NCI-H2107 treated with DMSO at 0.1 percent for 48 hours (cell line): Measurements from ENCODE around the gene SLC4A3.

Experiments used
- DNase-seq: peaks from one replicate; lab custom pipeline; 2025; ENCODE audit not compliant: unreplicated experiment; lab: John Stamatoyannopoulos, UW

Gene SLC4A3

DNA sequence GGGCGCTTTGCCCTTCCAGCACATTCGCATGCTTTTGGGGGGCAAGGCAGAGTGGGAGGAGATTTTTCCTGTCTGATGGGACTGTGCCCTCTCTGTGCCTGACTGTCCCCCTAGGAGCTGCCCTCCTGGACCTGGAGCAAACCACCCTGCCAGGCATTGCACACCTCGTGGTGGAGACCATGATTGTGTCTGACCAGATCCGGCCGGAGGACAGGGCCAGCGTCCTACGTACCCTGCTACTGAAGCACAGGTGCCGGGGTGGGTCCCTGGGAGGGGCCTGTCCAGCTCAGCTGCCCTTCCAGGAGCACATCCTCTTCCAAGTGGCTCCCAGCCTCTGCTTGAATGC, 5.3 kb downstream of the SLC4A3 start:
- DNase-seq = no peak

DNA sequence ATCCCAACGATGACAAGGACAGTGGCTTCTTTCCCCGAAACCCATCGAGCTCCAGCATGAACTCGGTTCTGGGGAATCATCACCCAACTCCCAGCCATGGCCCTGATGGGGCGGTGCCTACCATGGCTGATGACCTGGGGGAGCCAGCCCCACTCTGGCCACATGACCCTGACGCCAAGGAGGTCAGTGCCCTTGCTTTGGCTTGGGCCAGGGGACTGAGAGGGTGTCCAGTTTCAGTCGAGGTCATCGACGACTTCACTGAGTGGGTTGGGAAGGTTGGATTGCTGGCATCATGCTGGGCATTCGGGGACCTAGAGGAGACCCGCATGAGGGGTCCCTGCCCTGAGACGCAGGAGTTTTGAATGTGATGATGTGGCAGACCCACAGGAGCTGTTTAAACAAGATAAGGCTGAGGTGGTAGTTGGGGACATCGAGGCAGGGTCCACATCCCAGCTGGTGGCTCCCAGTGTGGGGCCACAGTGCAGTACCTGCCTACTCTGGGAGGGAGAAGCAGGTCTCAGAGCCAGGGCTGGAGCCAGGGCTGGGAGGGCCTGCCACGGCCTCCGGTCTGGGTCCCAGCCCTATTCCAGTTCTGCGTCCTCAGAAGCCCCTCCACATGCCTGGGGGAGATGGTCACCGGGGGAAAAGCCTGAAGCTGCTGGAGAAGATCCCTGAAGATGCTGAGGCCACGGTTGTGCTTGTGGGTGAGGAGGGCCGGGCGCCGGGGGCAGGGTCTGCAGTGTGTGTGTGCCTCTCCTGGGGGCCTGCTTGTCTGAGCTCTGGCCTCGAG, 6.0 kb downstream of the SLC4A3 start:
- DNase-seq = no peak

DNA sequence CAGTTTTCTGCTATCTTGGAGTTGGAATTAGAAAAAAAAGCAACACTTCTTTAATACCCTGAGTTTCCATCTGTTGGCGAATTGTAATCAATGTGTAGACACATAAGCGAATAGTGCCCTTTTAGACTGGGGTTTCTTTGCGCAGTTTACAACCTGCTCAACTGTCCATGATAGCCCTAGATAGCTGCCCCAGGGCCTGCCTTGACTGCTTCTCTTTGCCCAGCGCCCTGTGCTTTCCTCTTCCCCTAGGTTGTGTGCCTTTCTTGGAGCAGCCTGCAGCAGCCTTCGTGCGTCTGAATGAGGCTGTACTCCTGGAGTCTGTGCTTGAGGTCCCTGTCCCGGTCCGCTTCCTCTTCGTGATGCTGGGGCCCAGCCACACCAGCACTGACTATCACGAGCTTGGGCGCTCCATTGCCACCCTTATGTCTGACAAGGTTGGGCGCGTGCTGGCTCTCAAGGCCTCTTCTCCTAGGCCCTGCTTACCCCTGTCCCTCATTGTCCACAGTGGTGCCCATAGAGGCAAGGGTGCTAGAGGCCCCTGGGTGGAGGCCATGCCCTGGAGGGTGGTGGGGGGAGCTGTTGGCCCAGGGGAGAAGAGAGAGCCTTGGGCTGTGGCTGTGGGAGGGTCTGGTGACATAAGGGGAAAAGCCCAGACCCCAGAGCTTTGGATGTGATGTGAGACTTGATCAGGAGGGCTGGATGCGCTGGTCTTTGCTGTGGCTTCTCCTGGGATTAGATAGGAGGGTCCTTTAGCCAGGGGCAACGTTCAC, 6.9 kb downstream of the SLC4A3 start:
- no peak for DNase-seq

DNA sequence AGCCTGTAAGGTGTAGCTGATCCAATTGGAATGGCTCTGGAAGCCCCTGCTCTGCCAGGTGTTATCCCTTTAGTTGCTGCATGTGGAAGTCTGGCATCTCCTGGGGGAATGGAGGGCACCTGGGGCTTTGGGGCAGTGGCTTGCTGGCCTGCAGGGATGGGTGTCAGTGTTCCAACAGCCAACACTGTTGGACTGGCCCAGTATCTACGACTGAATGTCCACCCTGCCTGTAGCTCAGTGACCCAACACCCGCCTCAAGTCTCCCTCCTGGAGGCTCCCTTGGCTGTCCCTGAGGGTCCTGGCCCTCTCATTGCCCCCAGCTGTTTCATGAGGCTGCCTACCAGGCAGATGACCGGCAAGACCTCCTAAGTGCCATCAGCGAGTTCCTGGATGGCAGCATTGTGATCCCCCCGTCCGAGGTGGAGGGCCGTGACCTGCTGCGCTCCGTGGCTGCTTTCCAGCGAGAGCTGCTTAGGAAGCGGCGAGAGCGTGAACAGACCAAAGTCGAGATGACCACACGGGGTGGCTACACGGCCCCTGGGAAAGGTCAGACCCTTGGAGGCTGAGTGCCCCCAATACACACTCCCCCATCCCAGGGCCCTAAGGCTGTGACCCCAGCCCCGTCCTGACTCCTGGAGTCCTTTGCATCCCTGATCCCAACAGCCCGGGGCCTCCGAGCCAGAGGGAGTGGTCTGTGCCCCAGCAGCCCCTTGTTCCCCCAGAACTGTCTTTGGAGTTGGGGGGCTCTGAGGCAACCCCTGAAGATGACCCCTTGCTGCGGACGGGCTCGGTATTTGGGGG, 7.7 kb downstream of the SLC4A3 start:
- DNase-seq = no peak

DNA sequence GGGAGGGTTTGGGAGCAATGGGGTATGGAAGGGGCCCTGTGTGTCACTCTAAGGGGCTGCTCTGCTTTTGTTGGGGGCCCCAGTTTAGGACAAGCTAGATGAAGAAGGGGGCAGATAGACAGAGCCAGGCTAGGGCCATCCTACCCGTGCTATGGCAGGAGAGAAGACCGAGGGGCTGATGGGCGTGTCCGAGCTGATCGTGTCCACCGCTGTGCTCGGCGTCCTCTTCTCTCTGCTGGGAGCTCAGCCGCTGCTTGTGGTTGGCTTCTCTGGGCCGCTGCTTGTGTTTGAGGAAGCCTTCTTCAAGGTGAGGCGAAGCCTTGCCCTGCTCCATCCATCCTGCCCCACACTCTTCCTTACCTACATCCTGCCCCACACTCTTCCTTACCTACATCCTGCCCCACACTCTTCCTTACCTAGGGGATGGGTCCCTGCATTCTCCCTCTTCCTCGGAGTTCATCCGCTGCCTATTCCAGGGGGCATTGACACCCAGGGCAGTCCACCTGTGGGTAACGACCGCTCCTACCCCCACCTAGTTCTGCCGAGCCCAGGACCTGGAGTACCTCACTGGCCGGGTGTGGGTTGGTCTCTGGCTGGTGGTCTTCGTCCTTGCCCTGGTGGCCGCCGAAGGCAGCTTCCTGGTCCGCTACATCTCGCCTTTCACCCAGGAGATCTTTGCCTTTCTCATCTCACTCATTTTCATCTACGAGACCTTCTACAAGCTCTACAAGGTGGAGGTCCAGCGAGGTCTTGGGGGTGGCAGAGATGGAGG, 8.9 kb downstream of the SLC4A3 start:
- DNase-seq = no peak

DNA sequence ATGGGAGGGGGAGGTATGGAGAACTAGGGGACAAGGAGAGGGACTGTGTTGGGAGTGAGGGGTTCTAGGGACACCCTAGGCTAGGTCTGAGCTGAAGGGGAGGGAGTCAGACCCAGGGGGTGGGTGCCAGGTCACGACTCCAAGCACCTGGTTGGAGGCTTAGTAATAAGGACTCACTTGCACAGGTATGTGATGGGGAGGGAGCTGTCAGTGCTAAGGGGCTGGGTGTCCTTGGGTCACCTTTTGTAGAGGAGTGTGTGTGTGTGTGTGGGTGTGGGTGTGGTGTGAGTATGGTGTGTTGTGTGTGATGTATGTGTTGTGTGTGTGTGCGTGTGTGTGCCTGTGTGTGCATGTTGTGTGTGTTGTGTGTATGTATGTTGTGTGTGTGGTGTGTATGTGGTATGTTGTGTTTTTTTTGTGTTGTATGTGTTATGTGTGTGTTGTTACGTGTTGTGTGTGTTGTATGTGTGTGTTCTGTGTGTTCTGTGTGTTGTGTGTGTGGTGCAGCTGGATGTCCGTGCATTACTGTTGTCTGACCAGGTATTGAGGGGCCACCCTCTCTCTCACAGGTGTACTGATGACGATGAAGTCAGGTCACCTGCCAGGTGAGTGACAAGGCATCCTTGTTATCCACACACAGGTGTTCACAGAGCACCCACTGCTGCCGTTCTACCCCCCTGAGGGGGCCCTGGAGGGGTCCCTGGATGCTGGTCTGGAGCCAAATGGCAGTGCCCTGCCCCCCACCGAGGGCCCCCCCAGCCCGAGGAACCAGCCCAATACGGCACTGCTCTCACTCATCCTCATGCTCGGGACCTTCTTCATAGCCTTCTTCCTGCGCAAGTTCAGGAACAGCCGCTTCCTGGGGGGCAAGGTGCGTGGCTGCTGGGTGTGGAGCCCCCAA, 9.8 kb downstream of the SLC4A3 start:
- DNase-seq = no peak

DNA sequence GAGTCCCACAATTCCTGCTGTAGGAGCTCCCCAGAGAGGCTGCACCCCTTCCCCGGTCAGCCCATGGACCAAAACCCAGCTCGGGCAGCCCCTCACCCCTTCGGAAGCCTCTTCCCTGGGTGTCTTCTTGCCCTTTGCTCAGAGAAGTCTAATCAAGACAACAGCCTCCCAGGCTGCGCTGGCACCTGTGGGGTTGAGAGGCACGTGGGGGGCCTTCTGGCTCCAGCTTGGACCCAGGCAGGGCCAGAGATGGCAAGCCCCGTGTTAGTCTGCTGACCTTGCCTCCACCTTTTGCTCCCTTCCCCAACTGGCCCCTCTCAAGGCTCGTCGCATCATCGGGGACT, 10.4 kb downstream of the SLC4A3 start:
- DNase-seq = no peak

DNA sequence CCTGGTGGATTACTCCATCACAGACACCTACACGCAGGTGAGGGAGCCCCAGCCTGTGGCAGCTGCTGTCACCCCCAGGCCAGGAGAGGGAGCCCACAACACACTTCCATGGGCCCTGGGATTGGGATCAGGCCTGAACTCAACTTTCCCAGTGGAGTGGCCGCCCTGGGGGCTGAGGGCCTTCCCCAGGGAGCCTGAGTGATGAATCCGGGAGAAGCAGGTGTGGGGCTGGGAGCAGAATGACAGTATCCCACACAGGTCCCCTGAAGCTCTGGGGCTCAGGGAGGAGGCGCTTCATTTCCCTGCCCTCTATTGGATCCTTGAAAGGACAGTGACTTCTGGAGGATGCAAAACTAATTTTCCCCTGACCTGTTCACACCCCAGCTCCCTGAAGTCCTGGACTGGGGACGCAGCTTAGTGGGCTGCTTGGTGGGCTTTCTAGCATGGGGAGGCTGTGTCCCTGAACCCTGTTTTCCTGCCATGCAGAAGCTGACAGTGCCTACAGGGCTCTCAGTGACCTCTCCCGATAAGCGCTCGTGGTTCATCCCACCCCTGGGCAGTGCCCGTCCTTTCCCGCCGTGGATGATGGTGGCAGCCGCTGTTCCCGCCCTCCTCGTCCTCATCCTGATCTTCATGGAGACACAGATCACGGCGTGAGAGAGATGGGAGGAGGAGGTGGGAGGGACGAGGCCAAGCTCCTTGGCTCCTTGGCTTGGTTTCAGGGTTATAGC, 11.0 kb downstream of the SLC4A3 start:
- no peak for DNase-seq

DNA sequence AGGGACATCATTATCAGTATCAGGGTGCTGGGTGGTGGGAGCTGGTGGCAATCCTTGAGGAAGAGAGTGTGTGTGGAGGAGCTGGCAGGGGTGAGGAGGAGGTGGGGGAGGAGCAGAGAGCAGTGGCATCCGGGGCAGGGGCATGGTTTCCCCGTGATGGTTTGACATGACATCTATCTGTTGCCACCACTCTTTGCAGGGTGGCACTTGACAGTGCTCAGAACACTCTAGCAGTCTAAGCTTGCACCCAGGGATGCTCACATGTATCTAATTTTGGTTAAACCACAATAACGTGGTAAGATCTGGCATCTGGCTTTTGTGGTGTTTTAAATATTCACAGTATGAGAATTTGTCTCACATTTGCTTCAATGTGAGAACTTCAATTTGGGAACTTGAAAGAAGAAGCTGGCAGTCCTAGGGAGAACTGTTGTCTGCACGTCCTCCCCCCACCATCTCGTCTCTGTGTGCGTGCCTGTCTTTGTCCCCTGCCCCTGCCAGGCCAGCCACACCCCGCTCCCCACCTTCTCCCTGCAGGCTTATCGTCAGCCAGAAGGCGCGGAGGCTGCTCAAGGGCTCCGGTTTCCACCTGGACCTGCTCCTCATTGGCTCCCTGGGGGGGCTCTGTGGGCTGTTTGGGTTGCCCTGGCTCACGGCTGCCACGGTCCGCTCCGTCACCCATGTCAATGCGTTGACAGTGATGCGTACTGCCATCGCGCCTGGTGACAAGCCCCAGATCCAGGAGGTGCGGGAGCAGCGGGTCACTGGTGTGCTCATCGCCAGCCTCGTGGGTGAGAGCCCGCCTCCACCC, 11.7 kb downstream of the SLC4A3 start:
- DNase-seq = no peak

DNA sequence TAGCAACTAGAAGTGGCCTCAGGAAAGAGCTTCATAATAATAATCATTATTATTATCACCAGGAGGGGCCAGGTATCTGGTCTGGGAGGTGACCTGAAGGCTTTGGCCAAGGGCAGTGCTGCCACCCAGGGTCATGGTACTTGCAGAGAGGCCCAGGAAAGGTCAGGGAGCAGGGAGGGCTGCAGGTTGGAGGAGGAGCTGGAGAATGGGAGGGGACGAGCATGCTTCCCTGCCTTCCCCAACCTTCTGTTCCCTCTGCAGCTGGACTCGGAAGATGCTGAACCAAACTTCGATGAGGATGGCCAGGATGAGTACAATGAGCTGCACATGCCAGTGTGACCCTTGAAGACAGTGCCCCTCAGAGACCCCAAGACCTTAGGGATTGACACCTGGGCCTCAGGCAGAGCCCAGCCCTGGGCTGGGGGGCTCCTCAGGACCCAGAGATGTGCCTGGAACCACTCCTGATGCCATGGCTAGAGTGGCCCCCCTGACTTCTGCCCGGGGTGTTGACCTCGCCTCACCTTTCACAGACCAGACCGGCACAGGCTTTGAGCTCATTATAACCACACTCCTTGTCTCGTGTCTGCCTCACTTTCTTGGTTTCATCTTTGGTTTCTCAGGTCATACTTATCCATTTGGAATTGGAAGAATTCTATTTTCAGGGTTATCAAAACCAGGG, 14.1 kb downstream of the SLC4A3 start:
- DNase-seq = no peak

DNA sequence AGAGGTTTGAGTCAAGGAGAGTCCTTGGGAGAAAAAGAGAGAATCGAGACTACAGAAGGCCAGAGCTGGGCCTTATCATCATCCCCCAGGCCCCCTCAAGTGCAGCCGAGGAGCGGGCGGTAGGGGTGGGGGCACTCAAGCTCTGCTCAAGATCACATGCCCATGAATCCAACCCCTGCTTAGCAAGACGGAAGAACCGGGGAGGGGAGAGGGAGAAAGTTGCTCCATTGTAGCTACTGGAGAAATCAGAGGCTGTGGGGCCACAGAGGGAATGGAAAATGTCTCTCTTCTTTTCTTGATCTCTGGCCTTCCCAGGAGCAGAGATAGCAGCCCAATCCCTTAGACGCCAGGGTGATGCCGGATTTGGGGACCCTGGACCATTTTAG, 14.6 kb downstream of the SLC4A3 start:
- no peak for DNase-seq

DNA sequence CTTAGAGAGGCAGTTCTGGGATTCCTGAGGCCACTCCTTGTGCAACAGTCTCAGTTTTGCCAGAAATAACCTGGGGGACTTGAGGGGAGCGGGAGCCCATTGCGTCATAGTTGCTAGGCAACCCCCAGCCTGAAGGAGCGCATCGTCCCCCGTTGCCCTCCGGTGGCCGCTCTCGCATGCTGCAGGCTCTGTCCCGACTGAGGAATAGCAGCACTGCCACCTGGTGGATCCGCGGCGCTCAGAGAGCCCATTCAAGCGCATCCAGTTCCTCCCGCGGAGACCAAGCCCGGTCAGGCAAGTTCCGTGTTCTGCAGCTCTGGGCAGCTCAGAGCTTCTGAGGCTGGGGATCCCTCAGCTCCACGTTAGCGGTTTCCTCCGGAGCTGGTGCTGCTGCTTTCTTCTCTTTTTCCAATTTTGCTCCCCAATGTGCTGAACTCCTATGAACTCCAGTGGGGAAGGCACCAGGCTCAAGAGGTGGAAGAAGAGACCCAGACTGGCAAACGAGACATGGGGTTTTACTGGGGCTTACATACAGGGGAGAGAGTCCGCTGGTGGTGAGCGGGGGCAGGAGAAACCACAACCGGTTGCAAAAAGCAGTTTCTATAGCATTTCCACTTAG, 15.1 kb downstream of the SLC4A3 start:
- DNase-seq = peak; percentile 55

DNA sequence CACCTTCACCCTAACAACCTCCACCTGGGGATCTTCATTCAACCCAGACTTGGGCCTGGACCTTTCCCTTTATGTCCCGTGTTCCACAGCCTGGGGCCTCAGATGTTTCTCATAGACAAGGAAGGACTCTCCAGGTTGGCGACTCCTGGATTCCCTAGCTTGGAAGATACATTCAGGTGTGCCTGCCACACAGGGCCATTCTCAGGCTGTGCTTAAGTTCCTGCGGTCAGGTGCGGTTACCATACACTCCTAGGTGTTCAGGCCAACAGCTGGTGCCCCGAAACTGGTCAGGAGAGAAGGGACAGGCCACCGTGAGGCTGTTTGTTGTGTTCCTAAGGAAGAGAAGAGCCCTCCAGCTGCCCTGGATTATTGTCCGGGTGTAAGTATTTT, 15.6 kb downstream of the SLC4A3 start:
- DNase-seq = no peak

DNA sequence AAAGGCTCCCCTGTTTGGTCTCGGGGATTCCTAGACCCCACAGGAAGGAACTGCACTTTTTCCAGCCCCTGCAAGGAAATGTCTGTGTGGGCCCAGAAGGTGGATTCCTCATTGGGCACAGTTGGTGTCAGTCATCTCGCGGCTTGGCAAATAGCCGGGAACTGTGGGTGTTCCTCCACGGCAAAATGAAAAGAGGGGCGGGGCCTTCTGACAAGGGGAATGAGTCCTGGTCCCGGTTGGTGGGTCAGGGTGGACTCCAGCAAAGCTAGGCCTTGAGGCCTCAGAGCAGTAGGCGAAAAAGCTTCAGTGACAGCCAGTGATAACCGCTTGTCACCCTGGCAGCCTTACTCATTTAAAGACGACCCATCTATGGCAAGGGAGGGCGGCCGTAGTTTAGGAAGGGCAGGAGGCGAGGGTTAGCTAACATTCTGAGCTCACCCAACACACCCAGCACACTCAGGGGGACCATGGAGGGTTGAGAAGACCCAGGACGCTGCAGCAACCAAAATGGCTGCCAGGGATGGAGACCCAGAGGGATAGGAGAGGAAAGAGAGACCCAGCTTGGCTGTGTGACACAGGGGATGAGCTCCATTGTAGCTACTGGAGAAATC, 16.5 kb downstream of the SLC4A3 start:
- DNase-seq = no peak

DNA sequence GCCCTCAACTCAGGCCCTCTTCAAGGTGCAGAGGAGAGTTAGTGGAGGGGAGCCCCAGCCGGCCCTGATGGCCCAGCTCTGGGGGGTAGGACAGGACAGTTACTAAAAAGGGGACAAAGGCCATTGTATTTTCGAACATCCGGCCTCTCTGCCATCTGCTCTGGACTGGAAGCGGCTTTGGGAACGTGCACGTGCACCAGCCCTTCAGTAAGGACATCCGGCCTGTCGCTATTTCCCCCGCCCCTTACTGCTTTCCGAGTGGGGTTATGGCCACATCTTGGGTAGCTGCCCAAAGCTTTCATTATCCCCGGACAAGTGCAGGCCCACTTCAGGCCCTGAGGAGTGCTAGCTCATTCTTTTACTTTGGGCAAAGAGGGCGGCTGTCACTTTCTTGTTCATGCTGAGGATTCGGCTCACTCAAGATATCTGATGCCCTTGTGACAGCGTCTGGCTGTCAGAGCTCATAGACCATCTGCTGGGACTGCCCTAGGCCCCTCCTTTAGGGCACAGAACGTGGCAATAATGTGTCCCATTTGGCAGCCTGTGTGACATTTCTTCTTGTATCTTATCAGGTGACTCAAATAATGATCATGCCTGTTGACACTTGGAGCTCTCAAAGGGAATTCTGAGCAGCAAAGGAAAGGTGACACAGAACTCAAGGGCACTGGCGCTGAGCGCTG, 17.5 kb downstream of the SLC4A3 start:
- DNase-seq = peak; percentile 9

DNA sequence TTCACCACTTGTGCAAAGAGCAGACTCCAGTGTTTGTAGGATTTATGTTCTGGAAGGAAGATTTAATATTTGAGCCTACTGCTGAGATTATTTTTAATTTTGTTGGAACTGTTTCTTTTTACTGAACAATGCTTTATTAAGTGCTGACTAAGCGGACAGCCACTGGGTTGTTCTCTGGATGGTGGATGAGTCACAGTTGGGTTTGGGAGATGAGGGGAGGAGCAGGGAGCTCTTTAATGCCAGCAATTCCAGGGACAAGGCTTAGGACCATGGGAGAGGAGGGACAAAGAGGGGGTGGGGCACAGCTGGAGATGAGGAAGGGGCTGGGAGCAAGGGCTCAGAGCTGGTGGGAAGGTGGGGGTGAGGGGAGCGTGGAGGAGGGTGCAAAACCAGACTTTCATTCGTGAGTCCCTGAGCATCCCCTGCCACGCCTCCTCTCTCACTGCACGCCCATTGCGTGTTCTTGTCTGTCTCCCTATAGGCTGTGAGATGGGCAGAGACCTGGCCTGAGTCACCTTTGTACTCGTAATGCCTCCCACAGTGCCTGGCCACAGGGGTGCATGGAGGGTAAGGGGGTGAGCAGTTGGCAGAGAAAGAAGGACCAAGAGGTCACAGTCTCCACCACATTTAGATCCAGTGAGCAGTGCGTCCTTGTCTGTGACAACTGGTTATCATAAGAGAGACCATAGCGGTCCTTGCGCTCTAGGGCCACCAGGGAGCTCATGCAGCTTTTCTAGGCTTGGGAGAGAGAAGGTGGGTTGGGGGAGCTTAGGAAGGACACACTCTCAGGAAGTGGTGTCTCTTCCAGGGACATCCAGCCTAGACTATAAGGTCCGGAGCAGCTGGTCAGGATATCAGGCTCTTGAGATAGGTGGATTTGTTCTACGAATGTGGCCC, 18.4 kb downstream of the SLC4A3 start:
- no peak for DNase-seq
